IMR-90 (cell line): Measurements from ENCODE around the gene PRKCA. TPM values are rescaled to one million over a fixed set of nuclear protein-coding genes. Genes with fewer than 3 reads are reported as not detected.

ENCODE experiments used
- ATAC-seq: fragments of 200-7000 bp; cut with Tn5 transposase; 2 replicates; pipeline ENCODE4 v1.9.1; 2020; ENCODE audit warnings: low read depth, mild to moderate bottlenecking, moderate library complexity
- BruUV-seq: library from RNA; stranded (reverse); fragments of 400-500 nt; replicated peaks from 2 replicates; lab custom pipeline; 2021; lab: Mats Ljungman, UMichigan
- CTCF ChIA-PET: fragments of 300-600 bp; formaldehyde crosslinking; extraction: SDS; loops from one replicate; lab custom pipeline; 2021; ENCODE audit warnings: antibody characterized with exemption; lab: Yijun Ruan, JAX
- POLR2A ChIA-PET: fragments of 300-600 bp; sonication (Branson Sonifier 250); formaldehyde crosslinking; loops from one replicate; lab custom pipeline; 2022; ENCODE audit warnings: antibody characterized with exemption; ENCODE audit not compliant: unreplicated experiment; lab: Charles Lee
- DNase-seq: peaks from one replicate; pipeline ENCODE4 v3.0.0; 2013
- H2AFZ ChIP-seq: replicated peaks from 2 replicates; pipeline ENCODE3; 2013; ENCODE audit warnings: low read length, mild to moderate bottlenecking; ENCODE audit not compliant: poor library complexity
- H2AK5ac ChIP-seq: 2 replicates; pipeline ENCODE4 v1.6.1; 2013; ENCODE audit warnings: low read depth, low read length, inconsistent platforms
- H2AK9ac ChIP-seq: replicated peaks from 2 replicates; pipeline ENCODE3; 2013; ENCODE audit warnings: mild to moderate bottlenecking, low read depth, low read length, moderate library complexity; ENCODE audit not compliant: poor library complexity
- H2BK120ac ChIP-seq: 2 replicates; pipeline ENCODE4 v1.6.1; 2013; ENCODE audit warnings: low read depth, low read length, inconsistent platforms
- H2BK15ac ChIP-seq: 3 replicates; pipeline ENCODE4 v1.6.1; 2013; ENCODE audit warnings: low read depth, low read length, inconsistent platforms
- H2BK20ac ChIP-seq: 2 replicates; pipeline ENCODE4 v1.6.1; 2013; ENCODE audit warnings: low read depth, mild to moderate bottlenecking, inconsistent platforms, low read length, moderate library complexity
- H2BK5ac ChIP-seq: 2 replicates; pipeline ENCODE4 v1.6.1; 2013; ENCODE audit warnings: mild to moderate bottlenecking, low read depth, low read length, inconsistent platforms; ENCODE audit not compliant: poor library complexity, severe bottlenecking
- H3K14ac ChIP-seq: replicated peaks from 2 replicates; pipeline ENCODE4 v1.6.1; 2013; ENCODE audit warnings: low read depth, low read length, inconsistent platforms
- H3K18ac ChIP-seq: 2 replicates; pipeline ENCODE4 v1.6.1; 2013; ENCODE audit warnings: low read depth, low read length, control low read depth
- H3K23ac ChIP-seq: 2 replicates; pipeline ENCODE4 v1.6.1; 2013; ENCODE audit warnings: low read depth, low read length, inconsistent platforms
- H3K27ac ChIP-seq: 2 replicates; pipeline ENCODE4 v1.5.1; 2013; ENCODE audit warnings: mild to moderate bottlenecking, control low read depth, low read length; ENCODE audit not compliant: insufficient read depth
- H3K27me3 ChIP-seq: 2 replicates; pipeline ENCODE4 v1.6.1; 2013; ENCODE audit warnings: low read length; ENCODE audit not compliant: control insufficient read depth, insufficient read depth
- H3K36me3 ChIP-seq: 2 replicates; pipeline ENCODE4 v1.6.1; 2013; ENCODE audit warnings: low read length, mixed read lengths; ENCODE audit not compliant: control insufficient read depth, insufficient read depth
- H3K4ac ChIP-seq: 2 replicates; pipeline ENCODE4 v1.6.1; 2013; ENCODE audit warnings: low read depth, low read length, inconsistent platforms
- H3K4me1 ChIP-seq: 2 replicates; pipeline ENCODE4 v1.6.1; 2013; ENCODE audit warnings: low read length, mixed read lengths; ENCODE audit not compliant: control insufficient read depth, insufficient read depth
- H3K4me2 ChIP-seq: 2 replicates; pipeline ENCODE4 v1.6.1; 2013; ENCODE audit warnings: low read depth, mild to moderate bottlenecking, control low read depth, low read length, moderate library complexity
- H3K4me3 ChIP-seq: 2 replicates; pipeline ENCODE4 v1.5.1; 2013; ENCODE audit warnings: low read depth, mild to moderate bottlenecking, control low read depth, low read length, moderate library complexity; ENCODE audit not compliant: insufficient read depth
- H3K56ac ChIP-seq: 2 replicates; pipeline ENCODE4 v1.6.1; 2013; ENCODE audit warnings: low read length, inconsistent platforms; ENCODE audit not compliant: insufficient read depth; ENCODE audit errors: extremely low read depth
- H3K79me1 ChIP-seq, 2 experiments: 2 replicates each; pipeline ENCODE4 v1.6.1; 2013; ENCODE audit warnings: low read length in 2 of 2, inconsistent platforms in 1 of 2, low read depth in 1 of 2
- H3K9ac ChIP-seq: 2 replicates; pipeline ENCODE4 v1.6.1; 2013; ENCODE audit warnings: low read depth, low read length, control low read depth
- H3K9me1 ChIP-seq: 2 replicates; pipeline ENCODE4 v1.6.1; 2013; ENCODE audit warnings: low read length, inconsistent platforms; ENCODE audit not compliant: insufficient read depth
- H3K9me3 ChIP-seq: 2 replicates; pipeline ENCODE4 v1.6.1; 2013; ENCODE audit warnings: low read length; ENCODE audit not compliant: control insufficient read depth, insufficient read depth
- H4K20me1 ChIP-seq: 2 replicates; pipeline ENCODE4 v1.6.1; 2013; ENCODE audit warnings: low read length, inconsistent platforms; ENCODE audit not compliant: insufficient read depth
- H4K5ac ChIP-seq: 2 replicates; pipeline ENCODE4 v1.6.1; 2013; ENCODE audit warnings: mild to moderate bottlenecking, low read depth, low read length, control low read depth
- H4K8ac ChIP-seq, 2 experiments: 2 replicates each; pipeline ENCODE4 v1.6.1; 2013; ENCODE audit warnings: low read depth in 2 of 2, low read length in 2 of 2, control low read depth in 1 of 2, inconsistent platforms in 1 of 2
- H4K91ac ChIP-seq: 2 replicates; pipeline ENCODE4 v1.6.1; 2013; ENCODE audit warnings: low read depth, low read length, inconsistent platforms; ENCODE audit not compliant: insufficient read depth
- ELK1 ChIP-seq: fragments of 150-350 bp; IDR thresholded peaks from 2 replicates; pipeline ENCODE4 v1.6.1; 2016; ENCODE audit warnings: low read depth, mild to moderate bottlenecking, low read length, moderate library complexity, borderline replicate concordance
- FOS ChIP-seq: fragments of 150-350 bp; IDR thresholded peaks from 2 replicates; pipeline ENCODE4 v1.6.1; 2016; ENCODE audit warnings: low read depth, low read length
- RAD21 ChIP-seq: IDR thresholded peaks from 2 replicates; pipeline ENCODE4 v1.6.1; 2012; ENCODE audit warnings: low read length, improper control_type of control experiment
- RCOR1 ChIP-seq: IDR thresholded peaks from 2 replicates; pipeline ENCODE4 v1.6.1; 2012; ENCODE audit warnings: mild to moderate bottlenecking, low read length, improper control_type of control experiment; ENCODE audit not compliant: insufficient replicate concordance
- WGBS, 2 experiments: methylation state at CpG; one replicate each; pipeline versions ENCODE4 v1.1.5 to v1.1.7; 2013; ENCODE audit warnings: missing lambda C conversion rate in 2 of 2; ENCODE audit not compliant: insufficient read length in 1 of 2; ENCODE audit errors: extremely low coverage in 2 of 2; 5-methylcytosine and 5-hydroxymethylcytosine counted together
- dilution Hi-C: fragments of 300-500 bp; cut with HindIII; formaldehyde crosslinking; loops from one replicate; pipeline ENCODE4 v1.14.3; 2018; ENCODE audit warnings: low sequenced_read_pairs; ENCODE audit not compliant: unreplicated experiment
- in situ Hi-C: fragments of 300-500 bp; cut with MboI; formaldehyde crosslinking; loops from 3 replicates; pipeline ENCODE4 v1.14.3; 2019; ENCODE audit warnings: low sequenced_read_pairs, inconsistent platforms, mixed read lengths
- intact Hi-C: fragments of 100-400 bp; cut with micrococcal nuclease; formaldehyde crosslinking; loops from 2 replicates; pipeline ENCODE4 v1.10.0; 2022
- polyA plus RNA-seq, 3 experiments: library from polyadenylated mRNA; depleted of rRNA; stranded (reverse); fragments of >200 nt; gene quantifications; 2 replicates each; pipeline ENCODE4 v1.2.3, GENCODE V29; 2012; ENCODE audit warnings: low replicate concordance in 1 of 3
- total RNA-seq: library from RNA; depleted of rRNA; stranded (reverse); fragments of >200 nt; gene quantifications from 2 replicates; pipeline ENCODE4 v1.2.3, GENCODE V29; 2012
- TF ChIP-seq, protein P1 (sequence below): fragments of 150-350 bp; IDR thresholded peaks from 2 replicates; pipeline ENCODE4 v1.6.1; 2017; ENCODE audit warnings: mild to moderate bottlenecking, antibody characterized with exemption, low read length, low read depth

The PRKCA gene
- total and polyA plus RNA-seq, 2 of the 4 experiments (the other 2 are of a cell fraction): 31.0 to 46.0 TPM

DNA sequence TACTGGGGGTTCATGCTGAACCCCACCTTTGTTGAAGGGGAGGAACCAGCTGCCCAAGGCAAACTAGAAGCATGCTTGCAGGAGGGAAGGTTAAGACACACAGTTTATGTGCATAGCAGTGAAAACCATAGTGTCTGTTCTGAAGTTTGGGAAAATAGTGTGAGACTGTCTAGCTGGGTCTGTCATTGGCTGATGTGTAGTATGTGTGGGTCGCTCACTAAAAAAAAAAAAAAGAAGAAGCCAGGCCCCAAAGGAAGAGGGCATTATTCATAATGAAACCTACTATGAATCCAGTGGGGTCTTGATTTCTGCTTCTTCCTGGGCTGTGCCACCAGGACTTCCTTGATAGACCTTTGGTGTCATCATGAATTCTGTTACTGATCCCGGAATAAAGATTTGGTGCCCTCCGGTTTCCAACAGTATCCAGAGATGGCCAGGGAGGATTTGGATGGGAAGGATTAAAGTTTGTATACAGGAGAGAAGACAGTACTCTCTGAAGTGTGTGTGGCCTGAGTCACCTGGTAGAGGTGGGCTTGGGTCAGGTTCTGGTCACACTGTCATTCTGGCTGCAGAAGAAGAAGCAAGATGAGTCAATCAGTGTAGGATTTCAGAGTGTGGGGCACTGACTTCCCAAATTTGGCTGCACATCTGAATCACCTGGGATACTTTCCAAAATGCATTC lies 220.3 kb downstream of the PRKCA start:
- H3K36me3 ChIP-seq: 0 out of 2 replicates have a peak, but pooled peaks cover 1% of the 10 kb centered on the region
- H4K91ac ChIP-seq: peak overlapping the region; percentile 25; the same call in 1 of the 2 replicates
- H2BK120ac ChIP-seq: peak overlapping the region; percentile 52
- H3K9ac ChIP-seq: no peak overlapping the region
- peak overlapping the region; percentile 28; the same call in 1 of the 2 replicates for H2BK20ac ChIP-seq
- TF ChIP-seq RAD21: no peak
- TF ChIP-seq, protein P1, sequence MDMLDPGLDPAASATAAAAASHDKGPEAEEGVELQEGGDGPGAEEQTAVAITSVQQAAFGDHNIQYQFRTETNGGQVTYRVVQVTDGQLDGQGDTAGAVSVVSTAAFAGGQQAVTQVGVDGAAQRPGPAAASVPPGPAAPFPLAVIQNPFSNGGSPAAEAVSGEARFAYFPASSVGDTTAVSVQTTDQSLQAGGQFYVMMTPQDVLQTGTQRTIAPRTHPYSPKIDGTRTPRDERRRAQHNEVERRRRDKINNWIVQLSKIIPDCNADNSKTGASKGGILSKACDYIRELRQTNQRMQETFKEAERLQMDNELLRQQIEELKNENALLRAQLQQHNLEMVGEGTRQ: no peak
- TF ChIP-seq RCOR1: no peak
- peak; percentile 55; the same call in 1 of the 2 replicates for TF ChIP-seq FOS
- TF ChIP-seq ELK1: no peak
- H3K14ac ChIP-seq: peak overlapping the region; percentile 56; the same call in 1 of the 2 replicates
- no CpG with 5 or more reads among the region's 3 CpGs for WGBS, 2 experiments
- H3K27me3 ChIP-seq: no peaks in the 10 kb centered on the region
- H3K4me1 ChIP-seq: peaks cover 32% of the 10 kb centered on the region
- peak overlapping the region; percentile 7; the same call in 1 of the 2 replicates for H3K27ac ChIP-seq
- no peak overlapping the region for H2AK9ac ChIP-seq
- H3K4me2 ChIP-seq: no peak overlapping the region
- H4K5ac ChIP-seq: no peak overlapping the region; the same call in 1 of the 2 replicates
- peak overlapping the region; percentile 24 for H3K18ac ChIP-seq
- peaks cover 52 to 70% of the 10 kb centered on the region in 2 experiments for H3K79me1 ChIP-seq
- H3K4me3 ChIP-seq: no peak overlapping the region
- peak overlapping the region; percentile 48; the same call in 1 of the 2 replicates for H3K23ac ChIP-seq
- peaks cover 31% of the 10 kb centered on the region for H4K20me1 ChIP-seq
- H3K9me1 ChIP-seq: peaks cover 23% of the 10 kb centered on the region
- no peaks in the 10 kb centered on the region for H3K9me3 ChIP-seq
- ChIA-PET POLR2A (no interaction called here), CTCF (interaction anchor here (0.5 kb wide), 1 partner anchor 34 kb away, joined by 3 read pairs; no protein-coding TSS in a partner anchor)
- H2AFZ ChIP-seq: no peak overlapping the region
- H4K8ac ChIP-seq: peak overlapping the region in 1 of 2 experiments; percentile 54; a peak in 1 of 4 replicates
- no peak overlapping the region for H3K56ac ChIP-seq
- peak overlapping the region; percentile 29; the same call in 1 of the 2 replicates for H2AK5ac ChIP-seq
- H3K4ac ChIP-seq: peak overlapping the region; percentile 42
- DNase-seq: peak; percentile 79
- H2BK15ac ChIP-seq: no peak overlapping the region
- ATAC-seq: no peak
- dilution Hi-C loops (no loop called here), intact Hi-C loops (no loop called here), in situ Hi-C loops (no loop called here)
- no TSS peak for BruUV-seq
- H2BK5ac ChIP-seq: no peak overlapping the region
